Tibial artery (tissue), 4 donors: Measurements from ENCODE around the gene CRACDL.

ENCODE experiments used
- DNase-seq, 2 donors: peaks; one replicate each; pipeline ENCODE4 v3.0.0-alpha.2; 2019
- H3K27ac ChIP-seq, 2 donors: fragments of 200-600 bp; sonication (generic) in 1 of 2; 1 replicate in 1 of 2; 2 replicates in 1 of 2; pipeline ENCODE4 v1.5.1; 2018 to 2019; ENCODE audit warnings: mild to moderate bottlenecking in 1 of 2
- H3K27me3 ChIP-seq, 2 donors: fragments of 200-600 bp; sonication (generic) in 1 of 2; one replicate each; pipeline versions ENCODE4 v1.5.1 to v1.6.0; 2016 to 2019
- H3K36me3 ChIP-seq, 3 donors: fragments of 200-600 bp; sonication (generic) in 2 of 3; one replicate each; pipeline ENCODE4 v1.5.1; 2016 to 2019; ENCODE audit warnings: mild to moderate bottlenecking in 2 of 3
- H3K4me1 ChIP-seq, 4 donors: fragments of 200-600 bp; sonication (generic) in 2 of 4; 1 replicate in 3 of 4; 2 replicates in 1 of 4; pipeline ENCODE4 v1.5.1; 2016 to 2019
- H3K4me3 ChIP-seq, 2 donors: fragments of 200-600 bp; sonication (generic) in 1 of 2; 1 replicate in 1 of 2; 2 replicates in 1 of 2; pipeline ENCODE4 v1.5.1; 2018 to 2019; ENCODE audit warnings: mild to moderate bottlenecking in 2 of 2
- H3K9me3 ChIP-seq, 3 donors: fragments of 200-600 bp; sonication (generic) in 1 of 3; one replicate each; pipeline ENCODE4 v1.5.1; 2016 to 2019
- intact Hi-C: fragments of 100-400 bp; cut with DNase I; formaldehyde crosslinking; loops from one replicate; pipeline ENCODE4 v1.15.0; 2023; ENCODE audit warnings: low total_unique reads
- TF ChIP-seq, protein P1 (sequence below), 2 experiments: fragments of 200-600 bp in 1 of 2; fragments of 450-650 bp in 1 of 2; IDR thresholded peaks; one replicate each; pipeline ENCODE4 v1.5.1; 2017 to 2019; ENCODE audit warnings: antibody characterized with exemption in 2 of 2, mild to moderate bottlenecking in 1 of 2, moderate library complexity in 1 of 2

CRACDL gene

DNA sequence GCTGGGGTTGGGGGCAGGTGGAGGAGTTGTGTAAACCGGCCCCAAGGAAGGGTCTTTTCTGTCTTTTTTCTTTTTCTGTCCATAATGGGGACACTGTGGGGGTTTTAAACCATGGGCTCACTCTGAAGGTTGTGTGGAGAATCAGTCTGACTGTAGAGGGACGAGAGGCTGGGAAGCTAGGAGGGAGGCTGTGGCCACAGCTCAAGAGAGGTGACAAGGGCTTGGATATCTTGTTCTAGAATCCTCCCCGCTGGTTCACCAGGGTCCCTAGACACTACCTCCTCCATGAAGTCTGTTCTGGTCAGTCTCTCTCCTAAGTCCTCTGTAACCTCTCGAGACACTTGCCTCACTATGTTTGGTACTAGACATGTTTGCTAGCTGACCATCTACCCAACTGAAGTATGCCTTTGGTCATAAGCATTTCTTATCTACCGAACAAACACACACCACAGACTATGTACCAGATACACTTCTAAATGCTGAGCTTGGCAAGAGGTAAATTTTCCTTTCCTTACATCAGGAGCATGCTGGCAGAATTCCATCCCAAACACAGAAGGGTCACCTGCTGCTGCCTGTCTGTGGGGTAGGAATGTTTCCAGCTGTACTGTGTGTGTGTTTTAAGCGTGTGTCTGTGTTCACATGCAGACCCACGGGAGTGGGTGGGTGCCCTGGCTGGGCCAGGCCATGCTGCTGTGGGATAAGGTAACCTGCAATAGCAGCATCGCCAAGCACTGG lies 135.5 kb downstream of the CRACDL start:
- Histone ChIP-seq H3K4me1 (peaks cover 0 to 11% (median 5%) of the 10 kb centered on the region in 4 donors), H3K4me3 (no peak overlapping the region), H3K9me3 (no peaks in the 10 kb centered on the region), H3K27me3 (no peaks in the 10 kb centered on the region), H3K27ac (no peak overlapping the region), H3K36me3 (no peaks in the 10 kb centered on the region)
- DNase-seq = no peak
- intact Hi-C loops = no loop called here
- TF ChIP-seq, protein P1, sequence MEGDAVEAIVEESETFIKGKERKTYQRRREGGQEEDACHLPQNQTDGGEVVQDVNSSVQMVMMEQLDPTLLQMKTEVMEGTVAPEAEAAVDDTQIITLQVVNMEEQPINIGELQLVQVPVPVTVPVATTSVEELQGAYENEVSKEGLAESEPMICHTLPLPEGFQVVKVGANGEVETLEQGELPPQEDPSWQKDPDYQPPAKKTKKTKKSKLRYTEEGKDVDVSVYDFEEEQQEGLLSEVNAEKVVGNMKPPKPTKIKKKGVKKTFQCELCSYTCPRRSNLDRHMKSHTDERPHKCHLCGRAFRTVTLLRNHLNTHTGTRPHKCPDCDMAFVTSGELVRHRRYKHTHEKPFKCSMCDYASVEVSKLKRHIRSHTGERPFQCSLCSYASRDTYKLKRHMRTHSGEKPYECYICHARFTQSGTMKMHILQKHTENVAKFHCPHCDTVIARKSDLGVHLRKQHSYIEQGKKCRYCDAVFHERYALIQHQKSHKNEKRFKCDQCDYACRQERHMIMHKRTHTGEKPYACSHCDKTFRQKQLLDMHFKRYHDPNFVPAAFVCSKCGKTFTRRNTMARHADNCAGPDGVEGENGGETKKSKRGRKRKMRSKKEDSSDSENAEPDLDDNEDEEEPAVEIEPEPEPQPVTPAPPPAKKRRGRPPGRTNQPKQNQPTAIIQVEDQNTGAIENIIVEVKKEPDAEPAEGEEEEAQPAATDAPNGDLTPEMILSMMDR (IDR thresholded peaks at IDR 0.05) = no peak

DNA sequence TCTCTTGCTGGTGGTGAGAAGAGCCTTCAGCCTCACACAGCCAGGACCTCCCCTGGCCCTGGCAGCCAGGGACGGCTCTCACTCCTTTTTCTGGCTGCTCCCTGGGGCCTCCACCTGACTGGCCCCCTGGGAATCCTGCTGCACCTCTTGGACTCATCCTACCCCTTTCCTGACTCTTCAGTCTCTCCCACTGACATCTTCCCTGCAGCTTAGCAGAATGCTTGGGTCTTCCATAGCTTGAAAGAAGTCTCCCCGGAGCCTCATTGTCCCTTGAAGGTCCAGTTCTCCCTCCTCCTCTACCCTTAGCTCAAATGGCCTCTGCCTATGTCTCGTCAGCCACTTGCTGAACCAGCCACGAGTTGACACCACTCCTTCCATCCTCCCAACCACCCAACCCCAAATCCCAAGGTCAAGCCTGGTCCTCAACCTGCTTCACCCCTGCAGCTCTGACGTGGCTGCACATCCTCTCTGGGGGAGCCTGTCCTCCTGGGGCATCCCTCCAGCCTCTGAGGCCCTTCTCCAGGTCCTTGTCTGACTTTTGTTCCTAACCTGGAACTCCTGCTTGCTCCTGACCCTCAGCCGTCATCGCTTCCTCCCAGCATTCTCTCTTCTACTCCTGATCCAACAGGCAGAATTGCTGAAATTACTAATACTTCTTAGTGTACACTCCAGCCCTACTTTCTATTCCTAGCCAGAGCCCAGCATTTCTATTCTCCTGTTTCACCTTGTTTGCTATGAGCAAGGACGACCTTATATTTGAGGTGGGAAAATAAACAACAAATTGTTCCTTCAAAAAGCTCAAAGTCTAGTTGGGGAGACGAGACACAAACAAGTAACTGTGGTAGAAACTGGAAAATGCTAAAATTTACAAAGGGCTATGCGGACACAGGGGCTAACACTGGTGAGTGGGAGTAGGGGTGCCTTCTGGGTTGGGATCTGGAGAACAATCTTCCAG lies 136.4 kb downstream of the CRACDL start:
- DNase-seq = no peak
- TF ChIP-seq, protein P1 (IDR thresholded peaks at IDR 0.05) = no peak
- Histone ChIP-seq H3K4me1 (peaks cover 0 to 7% (median under 1%) of the 10 kb centered on the region in 4 donors), H3K27me3 (no peaks in the 10 kb centered on the region), H3K4me3 (no peak overlapping the region), H3K36me3 (no peaks in the 10 kb centered on the region), H3K9me3 (no peaks in the 10 kb centered on the region), H3K27ac (no peak overlapping the region)
- intact Hi-C loops = no loop called here

DNA sequence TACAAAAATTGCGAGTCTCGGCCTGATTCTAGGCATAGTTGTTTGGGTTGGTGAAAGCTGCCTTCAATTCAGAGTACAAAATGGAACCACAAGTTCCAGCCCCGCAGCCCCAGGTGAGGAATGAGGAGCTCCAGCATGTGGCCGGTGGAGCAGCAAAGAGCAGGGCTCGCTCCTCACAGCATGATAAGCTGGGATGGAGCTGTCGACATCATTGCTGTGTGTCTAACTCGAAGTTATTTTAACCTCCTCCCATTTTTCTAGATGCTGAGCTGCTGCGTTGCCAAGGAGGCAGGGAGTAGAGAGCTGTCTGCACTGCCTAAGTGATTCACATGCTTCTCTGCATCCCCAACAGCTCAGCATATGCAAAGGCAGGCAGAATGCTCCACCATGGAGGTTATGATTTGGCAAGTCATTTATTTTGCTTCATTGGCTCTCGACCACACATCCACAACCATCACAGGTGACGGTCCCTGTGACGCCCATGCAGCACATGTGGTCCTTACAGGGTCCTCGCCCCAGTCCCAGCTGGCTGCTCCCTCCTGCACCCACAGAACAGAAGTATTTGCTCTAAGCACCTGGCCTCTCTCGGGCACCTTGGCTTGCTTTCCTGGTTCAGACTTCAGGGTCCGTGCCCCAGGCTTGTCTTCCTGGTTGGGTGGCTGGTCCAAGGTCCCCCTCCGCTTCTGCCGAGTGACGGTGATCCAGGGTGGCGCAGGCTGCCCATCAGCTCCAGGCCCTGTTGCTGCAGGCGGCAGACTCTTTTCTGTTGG lies 139.1 kb downstream of the CRACDL start:
- Histone ChIP-seq H3K9me3 (no peaks in the 10 kb centered on the region), H3K4me1 (peaks cover 0 to 22% (median 14%) of the 10 kb centered on the region in 4 donors), H3K36me3 (no peaks in the 10 kb centered on the region), H3K27me3 (no peaks in the 10 kb centered on the region), H3K4me3 (no peak overlapping the region), H3K27ac (no peak overlapping the region)
- no peak for DNase-seq
- intact Hi-C loops = no loop called here
- TF ChIP-seq, protein P1 (IDR thresholded peaks at IDR 0.05) = no peak

DNA sequence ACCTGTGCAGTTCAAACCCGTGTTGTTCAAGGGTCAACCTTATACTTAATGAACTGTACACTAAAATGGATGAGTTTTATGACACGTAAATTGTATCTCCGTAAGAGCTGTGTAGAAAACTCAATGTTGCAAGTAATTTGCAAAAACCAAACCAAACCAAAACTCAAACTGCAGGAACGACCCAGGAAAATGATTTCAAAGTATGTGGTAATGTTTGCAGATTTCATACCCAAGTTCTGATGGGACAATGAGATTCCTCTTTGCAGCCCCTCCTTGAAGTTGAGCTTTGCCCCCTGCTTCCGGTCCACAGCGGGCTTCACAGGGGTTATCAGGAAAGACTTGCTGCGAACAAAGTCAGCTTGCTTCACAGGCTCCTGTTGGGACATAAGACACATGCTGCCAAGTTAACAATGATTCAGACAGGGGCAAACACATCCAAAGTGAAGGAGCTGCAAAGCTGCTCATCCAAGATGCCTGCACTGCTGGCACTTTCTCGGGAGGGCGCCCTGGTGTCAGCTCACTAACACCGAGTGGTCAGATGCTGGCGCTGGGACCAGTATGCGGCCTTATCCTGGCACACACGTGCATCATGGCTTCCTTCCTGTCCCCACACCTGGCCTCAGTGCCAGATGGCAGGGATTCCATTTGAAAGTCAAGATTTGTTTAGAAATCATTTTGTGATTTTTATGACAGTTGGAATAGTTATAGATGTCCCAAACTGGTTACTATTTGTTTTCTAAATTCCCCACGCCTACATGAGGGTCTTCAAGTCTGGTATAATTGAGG lies 139.9 kb downstream of the CRACDL start:
- TF ChIP-seq, protein P1 (IDR thresholded peaks at IDR 0.05) = no peak
- intact Hi-C loops = no loop called here
- DNase-seq = no peak
- H3K27ac ChIP-seq = no peak overlapping the region
- no peak overlapping the region for H3K4me3 ChIP-seq
- no peaks in the 10 kb centered on the region for H3K27me3 ChIP-seq
- no peaks in the 10 kb centered on the region for H3K36me3 ChIP-seq
- no peaks in the 10 kb centered on the region for H3K9me3 ChIP-seq
- H3K4me1 ChIP-seq = peaks cover 0 to 22% (median 14%) of the 10 kb centered on the region in 4 donors
